CD4-positive, alpha-beta T cell (primary cell): ENCODE data around the gene NQO2. TPM values are rescaled to one million over a fixed set of nuclear protein-coding genes. Genes with fewer than 3 reads are reported as not detected.
"Not testable (repeated sequence)": the region's sequence is repeated elsewhere in the genome, so short reads cannot be mapped to it uniquely, and the experiment has no call there.

Source experiments
- ATAC-seq: fragments of 200-7000 bp; cut with Tn5 transposase; one replicate; pipeline ENCODE4 v1.10.0; 2022; ENCODE audit warnings: mild to moderate bottlenecking; ENCODE audit not compliant: poor library complexity
- CTCF ChIA-PET: fragments of 350-600 bp; sonication (Branson Sonifier 250); formaldehyde crosslinking; loops from one replicate; lab custom pipeline; 2021; ENCODE audit warnings: antibody characterized with exemption, inconsistent platforms; lab: Charles Lee
- POLR2A ChIA-PET: fragments of 350-600 bp; sonication (Branson Sonifier 250); formaldehyde crosslinking; loops from one replicate; lab custom pipeline; 2021; ENCODE audit warnings: antibody characterized with exemption, inconsistent platforms; lab: Charles Lee
- DNase-seq, 14 experiments: peaks; one replicate each; pipeline ENCODE4 v3.0.0-alpha.2; 2013 to 2020; ENCODE audit warnings: mixed read lengths in 2 of 14
- H3K27ac ChIP-seq, 2 donors: one replicate each; pipeline versions ENCODE4 v1.5.1 to v1.7.0; 2013; ENCODE audit warnings: low read length in 2 of 2, low read depth in 1 of 2, mild to moderate bottlenecking in 1 of 2
- H3K27me3 ChIP-seq, 2 experiments: 1 replicate in 1 of 2; 2 replicates in 1 of 2; pipeline versions ENCODE4 v1.6.1 to v1.7.0; 2013; ENCODE audit warnings: low read length in 2 of 2, control low read depth in 1 of 2, mild to moderate bottlenecking in 1 of 2, moderate library complexity in 1 of 2; ENCODE audit not compliant: insufficient read depth in 2 of 2, control insufficient read depth in 1 of 2
- H3K36me3 ChIP-seq: one replicate; pipeline ENCODE4 v1.6.1; 2013; ENCODE audit warnings: low read length, control low read depth; ENCODE audit not compliant: insufficient read depth
- H3K4me1 ChIP-seq: one replicate; pipeline ENCODE4 v1.6.1; 2013; ENCODE audit warnings: low read length, control low read depth; ENCODE audit not compliant: insufficient read depth
- H3K4me3 ChIP-seq: one replicate; pipeline ENCODE4 v1.5.1; 2013; ENCODE audit warnings: mild to moderate bottlenecking, low read length, moderate library complexity
- H3K9me3 ChIP-seq, 2 experiments: 1 replicate in 1 of 2; 2 replicates in 1 of 2; pipeline versions ENCODE4 v1.6.1 to v1.7.0; 2013; ENCODE audit warnings: low read length in 2 of 2, mild to moderate bottlenecking in 2 of 2, control low read depth in 1 of 2, moderate library complexity in 1 of 2; ENCODE audit not compliant: control insufficient read depth in 1 of 2, insufficient read depth in 1 of 2
- H3K27ac Mint-ChIP-seq: one replicate; pipeline ENCODE4 v1.8.0; 2020; ENCODE audit warnings: mixed read lengths
- H3K27me3 Mint-ChIP-seq: one replicate; pipeline ENCODE4 v1.8.0; 2021; ENCODE audit warnings: mixed read lengths
- H3K36me3 Mint-ChIP-seq: one replicate; pipeline ENCODE4 v1.8.0; 2021; ENCODE audit warnings: low read depth, mixed read lengths
- H3K4me1 Mint-ChIP-seq: one replicate; pipeline ENCODE4 v1.8.0; 2021; ENCODE audit warnings: low read depth, mixed read lengths
- H3K4me3 Mint-ChIP-seq: one replicate; pipeline ENCODE4 v1.8.0; 2020; ENCODE audit warnings: mild to moderate bottlenecking, mixed read lengths
- H3K9me3 Mint-ChIP-seq: one replicate; pipeline ENCODE4 v1.8.0; 2020; ENCODE audit warnings: mixed read lengths
- intact Hi-C, 2 experiments: fragments of 100-400 bp; cut with DNase I in 1 of 2; cut with micrococcal nuclease in 1 of 2; formaldehyde crosslinking; loops; one replicate each; pipeline versions ENCODE4 v1.15.1 to v1.9.0; 2023 to 2025; cut with DNase I, micrococcal nuclease
- total RNA-seq, 174 experiments: library from RNA in 2 of 174; stranded (reverse) in 2 of 174; gene quantifications; one replicate each; pipeline ENCODE4 v1.2.3 and lab custom pipeline; 2021 to 2026
- TF ChIP-seq, protein P1 (sequence below): fragments of 200-600 bp; IDR thresholded peaks from one replicate; pipeline ENCODE4 v1.8.0; 2022; ENCODE audit warnings: antibody characterized with exemption, mild to moderate bottlenecking

The NQO2 gene
- total RNA-seq, 2 experiments from 2014 or later, result 6.7 to 7.7 TPM

DNA sequence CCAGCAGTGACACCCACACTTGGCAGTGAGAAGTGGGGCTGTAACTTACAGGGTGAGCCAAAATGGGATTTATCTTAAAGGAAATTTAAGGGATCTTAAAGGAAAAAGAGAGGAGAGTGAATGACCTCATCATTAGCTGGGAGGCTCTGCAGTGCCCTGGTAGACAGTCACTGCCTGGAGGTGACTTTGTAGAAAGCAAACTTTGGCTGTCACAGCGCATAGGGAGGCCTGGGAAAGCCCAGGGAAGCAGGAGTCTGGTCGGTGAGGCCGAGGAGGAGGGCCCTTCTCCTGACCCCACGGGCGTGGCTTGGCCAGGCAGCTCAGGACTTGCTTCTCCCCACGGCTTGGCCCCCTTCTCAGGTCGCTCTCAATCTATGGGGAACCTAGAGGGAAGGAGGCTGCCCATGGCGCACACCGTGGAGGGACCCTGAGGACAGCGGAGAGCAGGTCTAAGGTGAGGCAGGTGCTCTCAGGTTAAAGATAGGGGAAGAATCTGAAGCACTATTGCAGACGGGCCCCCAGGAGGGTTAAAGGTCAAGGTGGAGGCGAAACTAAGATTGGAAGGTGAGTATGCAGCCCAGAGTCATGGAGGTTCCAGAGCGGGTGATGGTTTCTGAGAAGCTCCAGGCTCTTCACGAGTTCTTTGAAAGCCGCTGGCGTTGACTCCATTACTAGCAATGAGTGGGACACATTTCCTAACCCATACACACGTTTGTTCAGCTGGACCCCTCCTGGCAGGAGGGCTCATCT is 53.0 kb downstream of the NQO2 start:
- peaks cover 21% of the 10 kb centered on the region for H3K4me1 ChIP-seq
- Mint-ChIP-seq H3K9me3 (no peaks in the 10 kb centered on the region), H3K4me1 (peaks cover 23% of the 10 kb centered on the region), H3K36me3 (no peaks in the 10 kb centered on the region), H3K27ac (peak overlapping the region; percentile 58), H3K4me3 (peak overlapping the region; percentile 79), H3K27me3 (no peaks in the 10 kb centered on the region)
- no peak overlapping the region for H3K27ac ChIP-seq
- DNase-seq (no peak), ATAC-seq (no peak)
- no peaks in the 10 kb centered on the region for H3K9me3 ChIP-seq
- H3K4me3 ChIP-seq, result peak overlapping the region; percentile 64
- intact Hi-C loops, result loop anchor here (1.0 to 2.0 kb wide), 3 partner anchors 20 to 53 kb away; partner anchors contain the start of gene NQO2 (in 1 of the 2)
- TF ChIP-seq, protein P1, sequence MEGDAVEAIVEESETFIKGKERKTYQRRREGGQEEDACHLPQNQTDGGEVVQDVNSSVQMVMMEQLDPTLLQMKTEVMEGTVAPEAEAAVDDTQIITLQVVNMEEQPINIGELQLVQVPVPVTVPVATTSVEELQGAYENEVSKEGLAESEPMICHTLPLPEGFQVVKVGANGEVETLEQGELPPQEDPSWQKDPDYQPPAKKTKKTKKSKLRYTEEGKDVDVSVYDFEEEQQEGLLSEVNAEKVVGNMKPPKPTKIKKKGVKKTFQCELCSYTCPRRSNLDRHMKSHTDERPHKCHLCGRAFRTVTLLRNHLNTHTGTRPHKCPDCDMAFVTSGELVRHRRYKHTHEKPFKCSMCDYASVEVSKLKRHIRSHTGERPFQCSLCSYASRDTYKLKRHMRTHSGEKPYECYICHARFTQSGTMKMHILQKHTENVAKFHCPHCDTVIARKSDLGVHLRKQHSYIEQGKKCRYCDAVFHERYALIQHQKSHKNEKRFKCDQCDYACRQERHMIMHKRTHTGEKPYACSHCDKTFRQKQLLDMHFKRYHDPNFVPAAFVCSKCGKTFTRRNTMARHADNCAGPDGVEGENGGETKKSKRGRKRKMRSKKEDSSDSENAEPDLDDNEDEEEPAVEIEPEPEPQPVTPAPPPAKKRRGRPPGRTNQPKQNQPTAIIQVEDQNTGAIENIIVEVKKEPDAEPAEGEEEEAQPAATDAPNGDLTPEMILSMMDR, result no peak
- no peaks in the 10 kb centered on the region for H3K36me3 ChIP-seq
- ChIA-PET CTCF (interaction anchor here (1.0 to 1.7 kb wide), 2 partner anchors 23 to 51 kb away, joined by 4 to 15 read pairs; no protein-coding TSS in a partner anchor), POLR2A (interaction anchor here (1.2 to 2.3 kb wide), 6 partner anchors 11 to 63 kb away, joined by 6 to 57 read pairs (median 16); partner anchors contain the start of genes NQO2 and RIPK1)
- no peaks in the 10 kb centered on the region for H3K27me3 ChIP-seq

- Mint-ChIP-seq H3K27me3 (no peaks in the 10 kb centered on the region), H3K9me3 (no peaks in the 10 kb centered on the region), H3K27ac (peak overlapping the region; percentile 58), H3K36me3 (no peaks in the 10 kb centered on the region), H3K4me1 (peaks cover 23% of the 10 kb centered on the region), H3K4me3 (peak overlapping the region; percentile 79)
- intact Hi-C loops, result loop anchor here (1.0 to 2.0 kb wide), 3 partner anchors 20 to 54 kb away; partner anchors contain the start of gene NQO2 (in 1 of the 2)
- Histone ChIP-seq H3K4me3 (peak overlapping the region; percentile 64), H3K36me3 (no peaks in the 10 kb centered on the region), H3K9me3 (no peaks in the 10 kb centered on the region), H3K27me3 (no peaks in the 10 kb centered on the region), H3K27ac (no peak overlapping the region), H3K4me1 (peaks cover 21% of the 10 kb centered on the region)
- POLR2A ChIA-PET, result interaction anchor here (0.9 to 2.3 kb wide), 11 partner anchors 11 to 207 kb away, joined by 3 to 57 read pairs (median 6); partner anchors contain the start of genes NQO2 and RIPK1
- ATAC-seq, result no peak
- CTCF ChIA-PET, result interaction anchor here (1.0 to 1.7 kb wide), 4 partner anchors 14 to 54 kb away, joined by 3 to 15 read pairs (median 4); partner anchors contain the start of gene NQO2
- no peak for DNase-seq
- TF ChIP-seq, protein P1, result no peak
Measured at GRCh38 chr6:3053231-3053508, 53.5 kb downstream of the NQO2 start.

DNA sequence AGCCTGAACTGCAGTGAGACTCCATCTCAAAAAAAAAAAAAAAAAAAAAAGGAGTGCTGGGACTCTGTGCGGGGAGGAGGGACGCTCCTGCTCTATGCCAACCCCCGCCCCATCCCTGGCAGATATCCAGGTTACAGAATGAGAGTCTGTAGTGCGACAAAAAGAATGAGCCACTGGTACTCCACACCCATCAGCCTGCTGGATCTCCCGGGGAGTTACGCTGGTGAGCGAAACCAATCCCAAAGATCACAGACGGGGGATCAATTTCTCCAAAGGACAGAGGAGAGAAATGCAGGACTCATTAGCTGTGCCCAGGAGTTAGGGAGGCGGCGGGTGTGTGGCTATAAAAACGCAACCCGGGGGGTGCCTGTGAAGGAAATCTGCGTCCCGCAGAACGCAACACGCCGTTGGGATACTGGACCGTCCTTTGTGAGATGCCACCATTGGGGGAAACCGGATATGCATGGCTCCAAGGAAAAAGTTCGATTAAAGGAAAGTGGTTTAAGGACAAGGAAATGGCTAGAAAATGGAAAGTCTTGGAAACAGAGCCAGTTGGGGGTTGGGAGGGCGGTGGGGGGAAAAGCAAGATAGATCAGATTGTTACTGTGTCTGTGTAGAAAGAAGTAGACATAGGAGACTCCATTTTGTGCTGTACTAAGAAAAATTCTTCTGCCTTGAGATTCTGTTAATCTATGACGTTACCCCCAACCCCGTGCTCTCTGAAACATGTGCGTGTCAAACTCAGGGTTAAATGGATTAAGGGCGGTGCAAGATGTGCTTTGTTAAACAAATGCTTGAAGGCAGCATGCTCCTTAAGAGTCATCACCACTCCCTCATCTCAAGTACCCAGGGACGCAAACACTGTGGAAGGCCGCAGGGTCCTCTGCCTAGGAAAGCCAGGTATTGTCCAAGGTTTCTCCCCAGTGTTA is 54.8 kb downstream of the NQO2 start:
- intact Hi-C loops, result loop anchor here in 1 of 2 experiments (5.0 kb wide), 2 partner anchors 152 to 262 kb away; partner anchors contain the start of gene SERPINB9
- H3K36me3 Mint-ChIP-seq, H3K27me3 Mint-ChIP-seq, H3K9me3 Mint-ChIP-seq, H3K9me3 ChIP-seq, H3K27ac Mint-ChIP-seq, H3K27ac ChIP-seq, H3K27me3 ChIP-seq, ATAC-seq, H3K36me3 ChIP-seq: not testable (repeated sequence)
- peaks cover 35% of the 10 kb centered on the region for H3K4me1 Mint-ChIP-seq
- ChIA-PET POLR2A (interaction anchor here (0.6 to 2.3 kb wide), 12 partner anchors 9 to 208 kb away, joined by 3 to 57 read pairs (median 6); partner anchors contain the start of genes NQO2 and RIPK1), CTCF (interaction anchor here (0.7 to 1.8 kb wide), 5 partner anchors 15 to 55 kb away, joined by 3 to 15 read pairs (median 4); partner anchors contain the start of gene NQO2)
- peak in 1 of 14 experiments; percentile 33 for DNase-seq
- H3K4me3 Mint-ChIP-seq, result peak overlapping the region; percentile 79
- Histone ChIP-seq H3K4me3 (peak overlapping the region; percentile 64), H3K4me1 (peaks cover 24% of the 10 kb centered on the region)

GRCh38 chr6:3055158-3055499 is 55.4 kb downstream of the NQO2 start:
- peaks cover 37% of the 10 kb centered on the region for H3K4me1 Mint-ChIP-seq
- H3K27me3 Mint-ChIP-seq, H3K27ac ChIP-seq, H3K9me3 ChIP-seq, POLR2A ChIA-PET, H3K36me3 Mint-ChIP-seq, ATAC-seq, H3K27ac Mint-ChIP-seq, H3K9me3 Mint-ChIP-seq, H3K27me3 ChIP-seq, H3K36me3 ChIP-seq, H3K4me3 ChIP-seq, DNase-seq: not testable (repeated sequence)
- H3K4me1 ChIP-seq, result peaks cover 24% of the 10 kb centered on the region
- CTCF ChIA-PET, result interaction anchor here (1.8 kb wide), 1 partner anchor 23 kb away, joined by 3 read pairs; no protein-coding TSS in a partner anchor
- peak overlapping the region; percentile 27 for H3K4me3 Mint-ChIP-seq
- intact Hi-C loops, result loop anchor here in 1 of 2 experiments (5.0 kb wide), 2 partner anchors 153 to 263 kb away; partner anchors contain the start of gene SERPINB9
